H7 (cell line): Measurements from ENCODE around the gene PIERCE2. TPM values are rescaled to one million over a fixed set of nuclear protein-coding genes. Genes with fewer than 3 reads are reported as not detected.
"Not testable (repeated sequence)": the region's sequence is repeated elsewhere in the genome, so short reads cannot be mapped to it uniquely, and the experiment has no call there.

ENCODE experiments used
- DNase-seq: peaks from one replicate; pipeline ENCODE4 v3.0.0; 2012
- H3K27me3 ChIP-seq: 2 replicates; pipeline ENCODE4 v1.6.0; 2011; ENCODE audit warnings: mild to moderate bottlenecking, low read length; ENCODE audit not compliant: control insufficient read depth, insufficient read depth
- H3K36me3 ChIP-seq: replicated peaks from 2 replicates; pipeline ENCODE4 v1.5.1; 2011; ENCODE audit warnings: low read length; ENCODE audit not compliant: control insufficient read depth, insufficient read depth
- H3K4me3 ChIP-seq: 2 replicates; pipeline ENCODE4 v1.5.1; 2011; ENCODE audit warnings: low read depth, mild to moderate bottlenecking, control low read depth, low read length, moderate library complexity; ENCODE audit not compliant: insufficient read depth
- total RNA-seq: library from RNA; depleted of rRNA; stranded (reverse); fragments of >200 nt; shearing (Covaris generic); gene quantifications from 2 replicates; pipeline ENCODE4 v1.2.3, GENCODE V29; 2014

Gene PIERCE2
- total RNA-seq, 1 experiment from 2014 or later = 3.1 TPM

- DNase-seq = no peak
- Histone ChIP-seq H3K27me3 (no peaks in the 10 kb centered on the region), H3K36me3 (no peaks in the 10 kb centered on the region), H3K4me3 (no peak overlapping the region)
These were observed 6.5 kb upstream of the PIERCE2 start for GRCh38 chr15:55401786-55402246.

GRCh38 chr15:55402707-55403106 lies 5.6 kb upstream of the PIERCE2 start:
- no peaks in the 10 kb centered on the region for H3K27me3 ChIP-seq
- no peak overlapping the region for H3K4me3 ChIP-seq
- no peaks in the 10 kb centered on the region for H3K36me3 ChIP-seq
- no peak for DNase-seq

- H3K4me3 ChIP-seq = no peak overlapping the region
- H3K36me3 ChIP-seq = no peaks in the 10 kb centered on the region
- DNase-seq = no peak
- H3K27me3 ChIP-seq = no peaks in the 10 kb centered on the region
These were observed 4.8 kb upstream of the PIERCE2 start for GRCh38 chr15:55403531-55403930.

DNA sequence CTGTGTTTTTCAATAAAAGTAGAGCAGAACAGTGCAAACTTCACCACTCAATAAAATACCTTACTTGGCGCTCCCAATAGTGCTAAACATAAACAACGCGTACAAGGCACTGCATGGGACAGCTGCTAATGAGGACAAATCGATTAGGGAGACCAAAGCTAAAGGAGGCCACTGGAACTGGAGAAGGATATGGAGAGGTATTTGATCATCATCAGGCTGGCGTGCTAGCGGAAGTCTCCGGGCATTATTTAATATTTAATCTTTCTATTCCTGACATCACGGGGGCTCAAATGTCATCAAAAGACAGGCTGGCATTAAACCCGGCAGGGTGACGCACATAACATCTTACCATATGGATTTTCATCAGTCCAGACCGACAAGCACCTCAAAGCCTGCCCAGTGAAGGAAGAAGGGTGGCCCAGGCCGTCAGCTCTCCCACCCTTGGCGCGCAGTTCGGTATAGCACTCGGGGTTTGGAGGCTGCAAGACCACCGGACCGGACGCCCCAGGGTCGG lies 740 bp upstream of the PIERCE2 start:
- peak; percentile 31 for DNase-seq
- no peaks in the 10 kb centered on the region for H3K27me3 ChIP-seq
- no peaks in the 10 kb centered on the region for H3K36me3 ChIP-seq
- H3K4me3 ChIP-seq = peak overlapping the region; percentile 79

- not testable (repeated sequence) for H3K27me3 ChIP-seq, H3K36me3 ChIP-seq, DNase-seq
- H3K4me3 ChIP-seq = peak overlapping the region; percentile 37
These were observed 681 bp downstream of the PIERCE2 start for GRCh38 chr15:55408976-55409375.

- not testable (repeated sequence) for H3K36me3 ChIP-seq, H3K4me3 ChIP-seq, DNase-seq, H3K27me3 ChIP-seq
These were observed 9.4 kb downstream of the PIERCE2 start for GRCh38 chr15:55417678-55418077.

DNA sequence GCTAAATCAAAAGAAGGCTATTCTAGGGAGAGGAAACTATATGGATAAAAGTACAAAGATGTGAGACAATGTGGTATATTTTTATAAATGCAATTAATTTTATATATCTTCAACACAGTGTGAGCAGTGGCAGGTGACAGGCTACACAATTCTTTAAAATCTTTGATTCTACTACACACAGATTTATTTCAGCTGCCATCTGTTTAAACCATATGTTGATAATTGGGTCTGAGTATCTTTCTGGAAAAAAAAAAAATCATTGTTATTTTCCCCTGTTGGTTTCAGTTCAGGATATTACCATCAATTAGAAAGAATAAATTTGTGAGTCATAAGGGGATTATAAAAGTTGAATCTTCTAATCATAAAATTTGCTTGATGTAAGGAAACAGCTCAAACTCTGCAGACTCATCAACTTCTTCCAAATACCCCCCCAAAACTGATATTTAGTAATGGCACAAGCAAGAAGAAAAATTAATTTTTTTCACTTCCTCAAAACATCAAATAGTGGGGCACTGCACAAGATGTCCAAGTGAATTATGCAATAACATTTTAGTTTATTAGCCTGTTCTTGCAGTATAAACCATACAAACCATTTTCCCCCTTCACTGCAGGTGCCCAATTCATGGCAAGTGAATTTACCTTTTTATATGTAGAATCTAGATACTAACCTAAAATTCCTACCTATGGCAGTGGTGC lies 12.0 kb downstream of the PIERCE2 start:
- Histone ChIP-seq H3K27me3 (no peaks in the 10 kb centered on the region), H3K36me3 (no peaks in the 10 kb centered on the region), H3K4me3 (no peak overlapping the region)
- no peak for DNase-seq

GRCh38 chr15:55422089-55422488 lies 13.8 kb downstream of the PIERCE2 start:
- Histone ChIP-seq H3K27me3 (no peaks in the 10 kb centered on the region), H3K4me3 (no peak overlapping the region), H3K36me3 (no peaks in the 10 kb centered on the region)
- no peak for DNase-seq

GRCh38 chr15:55434989-55435825 lies 26.9 kb downstream of the PIERCE2 start:
- no peaks in the 10 kb centered on the region for H3K36me3 ChIP-seq
- no peaks in the 10 kb centered on the region for H3K27me3 ChIP-seq
- H3K4me3 ChIP-seq = no peak overlapping the region
- peak; percentile 28 for DNase-seq

DNA sequence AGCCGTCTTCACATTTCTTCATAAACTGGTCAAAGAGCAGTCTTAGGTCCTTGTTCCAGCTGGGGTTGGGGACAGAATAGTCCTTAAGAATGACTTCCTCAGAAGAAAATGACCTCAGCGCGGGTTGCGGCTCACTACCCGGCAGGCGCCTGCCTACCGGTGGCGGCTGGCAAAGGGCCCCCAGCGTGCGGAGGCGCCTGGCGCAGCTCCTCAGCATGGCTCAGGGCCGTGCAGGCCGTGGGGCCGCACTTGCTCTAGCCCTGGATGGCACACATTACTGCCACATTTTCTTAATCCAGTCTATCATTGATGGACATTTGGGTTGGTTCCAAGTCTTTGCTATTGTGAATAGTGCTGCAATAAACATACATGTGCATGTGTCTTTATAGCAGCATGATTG lies 34.8 kb downstream of the PIERCE2 start:
- not testable (repeated sequence) for H3K27me3 ChIP-seq, DNase-seq, H3K4me3 ChIP-seq, H3K36me3 ChIP-seq

- H3K27me3 ChIP-seq, H3K4me3 ChIP-seq, DNase-seq, H3K36me3 ChIP-seq: not testable (repeated sequence)
These were observed 37.6 kb downstream of the PIERCE2 start for GRCh38 chr15:55445936-55446335.

DNA sequence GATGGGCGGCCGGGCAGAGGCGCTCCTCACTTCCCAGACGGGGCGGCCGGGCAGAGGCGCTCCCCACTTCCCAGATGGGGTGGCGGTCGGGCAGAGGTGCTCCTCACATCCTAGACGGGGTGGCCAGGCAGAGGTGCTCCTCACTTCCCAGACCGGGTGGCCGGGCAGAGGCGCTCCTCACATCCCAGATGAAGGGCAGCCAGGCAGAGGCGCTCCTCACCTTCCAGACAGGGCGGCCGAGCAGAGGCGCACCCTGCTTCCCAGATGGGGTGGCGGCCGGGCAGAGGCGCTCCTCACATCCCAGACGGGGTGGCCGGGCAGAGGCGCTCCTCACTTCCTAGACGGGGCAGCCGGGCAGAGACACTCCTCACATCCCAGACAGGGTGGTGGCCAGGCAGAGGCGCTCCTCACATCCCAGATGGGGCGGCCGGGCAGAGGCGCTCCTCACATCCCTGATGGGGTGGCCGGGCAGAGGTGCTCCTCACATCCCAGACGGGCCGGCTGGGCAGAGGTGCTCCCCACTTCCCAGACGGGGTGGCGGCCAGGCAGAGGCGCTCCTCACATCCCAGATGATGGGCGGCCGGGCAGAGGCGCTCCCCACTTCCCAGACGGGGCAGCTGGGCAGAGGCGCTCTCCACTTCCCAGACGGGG lies 38.2 kb downstream of the PIERCE2 start:
- H3K4me3 ChIP-seq = not testable (repeated sequence)

DNA sequence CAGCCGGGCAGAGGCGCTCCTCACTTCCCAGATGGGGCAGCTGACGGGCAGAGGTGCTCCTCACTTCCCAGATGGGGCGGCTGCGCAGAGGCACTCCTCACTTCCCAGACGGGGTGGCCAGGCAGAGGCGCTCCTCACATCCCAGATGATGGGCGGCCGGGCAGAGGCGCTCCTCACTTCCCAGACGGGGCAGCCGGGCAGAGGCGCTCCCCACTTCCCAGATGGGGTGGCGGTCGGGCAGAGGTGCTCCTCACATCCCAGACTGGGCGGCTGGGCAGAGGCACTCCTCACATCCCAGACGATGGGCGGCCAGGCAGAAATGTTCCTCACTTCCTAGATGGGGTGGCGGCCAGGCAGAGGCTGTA lies 38.7 kb downstream of the PIERCE2 start:
- H3K36me3 ChIP-seq, H3K27me3 ChIP-seq, DNase-seq, H3K4me3 ChIP-seq: not testable (repeated sequence)

More for the DNA sequence above, 38.2 kb downstream of the PIERCE2 start:
- not testable (repeated sequence) for H3K36me3 ChIP-seq, H3K27me3 ChIP-seq, DNase-seq

DNA sequence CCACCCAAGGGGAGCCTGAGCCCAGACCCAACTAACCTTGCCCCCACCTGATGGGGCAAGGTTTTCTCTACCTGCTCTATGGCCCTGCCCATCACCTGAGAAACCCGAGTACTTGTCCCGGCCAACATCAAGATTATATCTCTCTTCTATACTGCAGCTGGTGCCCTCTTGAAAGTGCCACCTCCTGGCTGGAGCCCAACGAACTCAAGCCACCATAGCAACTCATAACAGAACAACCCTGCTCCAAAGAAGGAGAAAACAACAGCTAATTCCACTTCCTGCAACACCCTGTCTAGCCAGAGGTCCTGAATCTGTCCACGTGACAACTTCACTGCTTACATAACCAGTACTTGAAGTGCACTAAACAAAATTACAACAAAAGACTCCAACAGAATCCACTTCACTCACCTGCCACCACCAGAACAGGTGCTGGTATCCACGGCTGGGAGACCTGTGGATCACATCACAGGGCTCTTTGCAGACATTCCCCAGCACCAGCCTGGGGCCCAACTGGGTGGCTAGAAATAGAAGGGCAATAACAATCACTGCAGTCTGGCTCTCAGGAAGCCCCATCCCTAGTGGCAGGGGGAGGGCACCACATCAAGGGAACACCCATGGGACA lies 49.2 kb downstream of the PIERCE2 start:
- Histone ChIP-seq H3K4me3 (no peak overlapping the region), H3K36me3 (no peaks in the 10 kb centered on the region), H3K27me3 (no peaks in the 10 kb centered on the region)
- no peak for DNase-seq
